ENCODE measurements around the gene RFXANK. TPM values are rescaled to one million over a fixed set of nuclear protein-coding genes. Genes with fewer than 3 reads are reported as not detected.

Gene RFXANK
- total and polyA plus RNA-seq, 2 donors (not counting 1 experiment from before 2014, with no cell fraction given): 77.9 to 100 TPM

DNA sequence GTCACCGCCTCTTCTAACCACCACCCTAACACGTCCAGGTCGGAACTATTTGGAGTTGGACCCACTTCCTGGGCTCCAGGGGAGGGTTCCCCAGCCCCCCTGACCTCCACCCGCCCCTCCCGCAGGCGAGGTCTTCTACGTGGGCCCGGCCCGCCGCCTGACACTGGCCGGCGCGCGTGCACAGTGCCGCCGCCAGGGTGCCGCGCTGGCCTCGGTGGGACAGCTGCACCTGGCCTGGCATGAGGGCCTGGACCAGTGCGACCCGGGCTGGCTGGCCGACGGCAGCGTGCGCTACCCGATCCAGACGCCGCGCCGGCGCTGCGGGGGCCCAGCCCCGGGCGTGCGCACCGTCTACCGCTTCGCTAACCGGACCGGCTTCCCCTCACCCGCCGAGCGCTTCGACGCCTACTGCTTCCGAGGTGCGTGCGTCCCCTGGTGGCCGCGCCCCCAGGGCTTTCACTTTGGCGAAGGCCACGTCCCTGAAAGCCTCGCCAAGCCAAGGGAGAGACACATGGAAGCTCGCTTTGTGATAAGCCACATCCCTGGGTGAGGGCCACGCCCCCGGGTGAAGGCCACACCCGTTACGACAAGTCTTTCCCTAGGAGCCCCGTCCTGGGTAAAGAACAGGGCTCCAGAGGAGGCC lies 32.9 kb downstream of the RFXANK start:
- Histone ChIP-seq H3K4me1 (ENCODE audit: control insufficient read depth in 2 of 2, insufficient read depth in 2 of 2, low read length in 2 of 2) (peaks cover 10% of the 10 kb centered on the region in 2 donors), H3K4me2 (replicated peaks; ENCODE audit: low read depth, low read length, poor library complexity, severe bottlenecking) (peak overlapping the region; percentile 74), H3K36me3 (replicated peaks in 1 of 2; ENCODE audit: control extremely low read depth in 1 of 2, control insufficient read depth in 1 of 2, extremely low read depth in 1 of 2, insufficient read depth in 2 of 2, low read length in 1 of 2) (no peaks in the 10 kb centered on the region), H3K9me3 (ENCODE audit: control extremely low read depth in 1 of 3, control insufficient read depth in 2 of 3, insufficient read depth in 1 of 3, low read length in 2 of 3) (peaks cover 0 to 5% (median 0%) of the 10 kb centered on the region in 3 donors), H3K79me2 (ENCODE audit: control insufficient read depth, insufficient read depth, low read length) (no peaks in the 10 kb centered on the region), H3K27ac (ENCODE audit: low read length in 2 of 2) (no peak overlapping the region), H3K9ac (ENCODE audit: low read length) (peak overlapping the region; percentile 61), H3K27me3 (replicated peaks in 1 of 4; ENCODE audit: control extremely low read depth in 1 of 4, control insufficient read depth in 3 of 4, insufficient read depth in 4 of 4, low read length in 3 of 4) (peaks cover 0 to 35% (median 9%) of the 10 kb centered on the region in 4 experiments), H2AFZ (ENCODE audit: insufficient read depth, low read depth, low read length, poor library complexity, severe bottlenecking) (peak overlapping the region; percentile 80), H4K20me1 (ENCODE audit: control insufficient read depth, insufficient read depth, low read length, poor library complexity, severe bottlenecking) (no peaks in the 10 kb centered on the region), H3K4me3 (ENCODE audit: control extremely low read depth in 1 of 5, extremely low read depth in 1 of 5, insufficient read depth in 1 of 5, low read depth in 2 of 5, low read length in 4 of 5) (peak overlapping the region; percentile 12 to 53 (median 44))
- Mint-ChIP-seq H3K9me3 (ENCODE audit: insufficient read depth) (no peaks in the 10 kb centered on the region), H3K4me3 (peak overlapping the region; percentile 84), H3K27me3 (peaks cover 22% of the 10 kb centered on the region), H3K4me1 (peaks cover 6% of the 10 kb centered on the region), H3K27ac (no peak overlapping the region)
- intact Hi-C loops (cut with micrococcal nuclease): loop anchor here (1.0 to 2.0 kb wide), 3 partner anchors 33 to 79 kb away; partner anchors contain the start of genes BORCS8 and RFXANK
- CTCF ChIA-PET: interaction anchor here (0.6 to 2.9 kb wide), 14 partner anchors 9 to 265 kb away, joined by 3 to 10 read pairs (median 4); partner anchors contain the start of gene NR2C2AP
- TF ChIP-seq, protein P1, sequence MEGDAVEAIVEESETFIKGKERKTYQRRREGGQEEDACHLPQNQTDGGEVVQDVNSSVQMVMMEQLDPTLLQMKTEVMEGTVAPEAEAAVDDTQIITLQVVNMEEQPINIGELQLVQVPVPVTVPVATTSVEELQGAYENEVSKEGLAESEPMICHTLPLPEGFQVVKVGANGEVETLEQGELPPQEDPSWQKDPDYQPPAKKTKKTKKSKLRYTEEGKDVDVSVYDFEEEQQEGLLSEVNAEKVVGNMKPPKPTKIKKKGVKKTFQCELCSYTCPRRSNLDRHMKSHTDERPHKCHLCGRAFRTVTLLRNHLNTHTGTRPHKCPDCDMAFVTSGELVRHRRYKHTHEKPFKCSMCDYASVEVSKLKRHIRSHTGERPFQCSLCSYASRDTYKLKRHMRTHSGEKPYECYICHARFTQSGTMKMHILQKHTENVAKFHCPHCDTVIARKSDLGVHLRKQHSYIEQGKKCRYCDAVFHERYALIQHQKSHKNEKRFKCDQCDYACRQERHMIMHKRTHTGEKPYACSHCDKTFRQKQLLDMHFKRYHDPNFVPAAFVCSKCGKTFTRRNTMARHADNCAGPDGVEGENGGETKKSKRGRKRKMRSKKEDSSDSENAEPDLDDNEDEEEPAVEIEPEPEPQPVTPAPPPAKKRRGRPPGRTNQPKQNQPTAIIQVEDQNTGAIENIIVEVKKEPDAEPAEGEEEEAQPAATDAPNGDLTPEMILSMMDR (IDR thresholded peaks at IDR 0.05): peak; percentile 89
- no peak for TF ChIP-seq EZH2 (IDR thresholded peaks at IDR 0.05; ENCODE audit: borderline replicate concordance, insufficient read depth, low read depth, low read length, poor library complexity, severe bottlenecking)
- ATAC-seq (ENCODE audit: low read depth): peak; percentile 95
- DNase-seq: peak; percentile 84
- 3% methylated on average over 59 of the region's 59 CpGs for WGBS (ENCODE audit: insufficient coverage)
- POLR2A ChIA-PET: no interaction called here

DNA sequence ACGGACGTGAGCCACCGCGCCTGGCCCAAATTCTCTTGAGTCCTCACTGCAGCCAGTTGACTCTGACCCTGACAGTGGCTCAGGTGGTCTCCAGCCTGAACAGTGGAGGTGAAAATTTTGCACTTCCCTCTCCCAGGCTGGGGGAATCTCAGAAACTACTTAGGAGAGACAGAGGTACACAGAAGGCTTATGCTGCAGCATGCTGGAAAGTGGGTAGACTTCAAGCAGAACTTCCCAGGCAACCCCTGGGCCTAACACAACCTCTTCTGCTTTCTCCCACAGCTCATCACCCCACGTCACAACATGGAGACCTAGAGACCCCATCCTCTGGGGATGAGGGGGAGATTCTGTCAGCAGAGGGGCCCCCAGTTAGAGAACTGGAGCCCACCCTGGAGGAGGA lies 34.1 kb downstream of the RFXANK start:
- Histone ChIP-seq H3K79me2 (ENCODE audit: control insufficient read depth, insufficient read depth, low read length) (no peaks in the 10 kb centered on the region), H3K4me1 (ENCODE audit: control insufficient read depth in 2 of 2, insufficient read depth in 2 of 2, low read length in 2 of 2) (peaks cover 10% of the 10 kb centered on the region in 2 donors), H2AFZ (ENCODE audit: insufficient read depth, low read depth, low read length, poor library complexity, severe bottlenecking) (no peak overlapping the region), H3K9me3 (ENCODE audit: control extremely low read depth in 1 of 3, control insufficient read depth in 2 of 3, insufficient read depth in 1 of 3, low read length in 2 of 3) (peaks cover 0 to 5% (median 0%) of the 10 kb centered on the region in 3 donors), H3K9ac (ENCODE audit: low read length) (no peak overlapping the region), H3K27ac (ENCODE audit: low read length in 2 of 2) (no peak overlapping the region), H4K20me1 (ENCODE audit: control insufficient read depth, insufficient read depth, low read length, poor library complexity, severe bottlenecking) (no peaks in the 10 kb centered on the region), H3K36me3 (replicated peaks in 1 of 2; ENCODE audit: control extremely low read depth in 1 of 2, control insufficient read depth in 1 of 2, extremely low read depth in 1 of 2, insufficient read depth in 2 of 2, low read length in 1 of 2) (no peaks in the 10 kb centered on the region), H3K4me2 (replicated peaks; ENCODE audit: low read depth, low read length, poor library complexity, severe bottlenecking) (no peak overlapping the region), H3K4me3 (ENCODE audit: control extremely low read depth in 1 of 5, extremely low read depth in 1 of 5, insufficient read depth in 1 of 5, low read depth in 2 of 5, low read length in 4 of 5) (no peak overlapping the region), H3K27me3 (replicated peaks in 1 of 4; ENCODE audit: control extremely low read depth in 1 of 4, control insufficient read depth in 3 of 4, insufficient read depth in 4 of 4, low read length in 3 of 4) (peaks cover 0 to 35% (median 9%) of the 10 kb centered on the region in 4 experiments)
- ATAC-seq (ENCODE audit: low read depth) (no peak), DNase-seq (no peak)
- Mint-ChIP-seq H3K9me3 (ENCODE audit: insufficient read depth) (no peaks in the 10 kb centered on the region), H3K4me3 (no peak overlapping the region), H3K4me1 (peaks cover 6% of the 10 kb centered on the region), H3K27me3 (peaks cover 22% of the 10 kb centered on the region), H3K27ac (no peak overlapping the region)
- intact Hi-C loops (cut with micrococcal nuclease): no loop called here
- TF ChIP-seq EZH2 (IDR thresholded peaks at IDR 0.05; ENCODE audit: borderline replicate concordance, insufficient read depth, low read depth, low read length, poor library complexity, severe bottlenecking): no peak
- TF ChIP-seq, protein P1 (IDR thresholded peaks at IDR 0.05): no peak
- ChIA-PET POLR2A (no interaction called here), CTCF (interaction anchor here (1.0 to 2.9 kb wide), 5 partner anchors 52 to 85 kb away, joined by 4 to 8 read pairs (median 5); no protein-coding TSS in a partner anchor)
- 75% methylated on average over 4 of the region's 5 CpGs for WGBS (ENCODE audit: insufficient coverage)

Measured in B cell (primary cell).